Panc1 (cell line): ENCODE measurements around the gene MUC5B. TPM values are rescaled to one million over a fixed set of nuclear protein-coding genes. Genes with fewer than 3 reads are reported as not detected.
"Not testable (repeated sequence)": the region's sequence is repeated elsewhere in the genome, so short reads cannot be mapped to it uniquely, and the experiment has no call there.

Experiments
- ATAC-seq: fragments of 200-7000 bp; cut with Tn5 transposase; 2 replicates; pipeline ENCODE4 v1.9.1; 2020; ENCODE audit warnings: mild to moderate bottlenecking, moderate library complexity
- BruUV-seq: library from RNA; stranded (reverse); fragments of 400-500 nt; replicated peaks from 2 replicates; lab custom pipeline; 2021; lab: Mats Ljungman, UMichigan
- CTCF ChIA-PET: fragments of 300-600 bp; sonication (Branson Sonifier 250); formaldehyde crosslinking; loops from one replicate; lab custom pipeline; 2022; ENCODE audit warnings: antibody characterized with exemption; lab: Charles Lee
- POLR2A ChIA-PET: fragments of 300-600 bp; sonication (Branson Sonifier 250); formaldehyde crosslinking; loops from one replicate; lab custom pipeline; 2022; ENCODE audit warnings: antibody characterized with exemption; lab: Charles Lee
- DNase-seq: peaks from one replicate; pipeline ENCODE4 v3.0.0-alpha.2; 2010; ENCODE audit warnings: low read depth, low spot score
- H3K27ac ChIP-seq: 2 replicates; pipeline ENCODE4 v1.5.1; 2011; ENCODE audit warnings: mild to moderate bottlenecking, low read length, inconsistent platforms
- H3K27me3 ChIP-seq: fragments of 200-500 bp; sonication (Bioruptor generic); 2 replicates; pipeline ENCODE4 v1.6.0; 2014; ENCODE audit warnings: low read length, inconsistent platforms; ENCODE audit not compliant: control insufficient read depth, insufficient read depth
- H3K36me3 ChIP-seq: fragments of 200-500 bp; sonication (Bioruptor generic); 2 replicates; pipeline ENCODE4 v1.5.1; 2014; ENCODE audit warnings: inconsistent platforms, mild to moderate bottlenecking, low read length, moderate library complexity; ENCODE audit not compliant: control insufficient read depth, insufficient read depth
- H3K4me1 ChIP-seq: 2 replicates; pipeline ENCODE4 v1.5.1; 2011; ENCODE audit warnings: inconsistent platforms, mild to moderate bottlenecking, low read length, moderate library complexity; ENCODE audit not compliant: control insufficient read depth, insufficient read depth
- H3K4me3 ChIP-seq, 2 experiments: 2 replicates each; pipeline ENCODE4 v1.5.1; 2011 to 2012; ENCODE audit warnings: low read depth in 2 of 2, low read length in 2 of 2, mild to moderate bottlenecking in 2 of 2, inconsistent platforms in 1 of 2, moderate library complexity in 1 of 2
- H3K9me3 ChIP-seq: fragments of 200-500 bp; sonication (Bioruptor generic); 2 replicates; pipeline ENCODE4 v1.5.1; 2014; ENCODE audit warnings: low read depth, mild to moderate bottlenecking, inconsistent platforms, low read length, moderate library complexity; ENCODE audit not compliant: control insufficient read depth, insufficient read depth
- POLR2AphosphoS5 ChIP-seq: IDR thresholded peaks from 2 replicates; pipeline ENCODE4 v1.6.1; 2012; ENCODE audit warnings: mild to moderate bottlenecking, low read depth, low read length, moderate library complexity
- REST ChIP-seq, 2 experiments: IDR thresholded peaks; 2 replicates each; pipeline ENCODE4 v1.6.1; 2011 to 2012; ENCODE audit warnings: low read depth in 2 of 2, control low read depth in 1 of 2, low read length in 1 of 2, mild to moderate bottlenecking in 1 of 2, moderate library complexity in 1 of 2; ENCODE audit not compliant: insufficient read depth in 1 of 2
- SIN3A ChIP-seq: IDR thresholded peaks from 2 replicates; pipeline ENCODE4 v1.6.1; 2012; ENCODE audit warnings: low read depth, mild to moderate bottlenecking, low read length, moderate library complexity, borderline replicate concordance; ENCODE audit not compliant: insufficient read depth
- TCF7L2 ChIP-seq: IDR thresholded peaks from 2 replicates; pipeline ENCODE4 v1.6.1; 2011; ENCODE audit warnings: mild to moderate bottlenecking, low read depth, low read length, inconsistent platforms
- in situ Hi-C: cut with HindIII; loops from 2 replicates; pipeline ENCODE4 v1.10.0; 2016; ENCODE audit warnings: low sequenced_read_pairs, low pct_unique_long_range_greater_than_20kb
- intact Hi-C: fragments of 100-400 bp; cut with micrococcal nuclease; formaldehyde crosslinking; loops from one replicate; pipeline ENCODE4 v1.10.0; 2022; ENCODE audit not compliant: unreplicated experiment
- total RNA-seq: library from RNA; stranded (reverse); gene quantifications from one replicate; pipeline ENCODE4 v1.2.1, GENCODE V29; 2021; ENCODE audit not compliant: unreplicated experiment
- TF ChIP-seq, protein P1 (sequence below): fragments of 450-650 bp; IDR thresholded peaks from 2 replicates; pipeline ENCODE4 v1.5.1; 2017; ENCODE audit warnings: mild to moderate bottlenecking

The MUC5B gene
- total RNA-seq, 1 experiment from 2014 or later, result 1.2 TPM

DNA sequence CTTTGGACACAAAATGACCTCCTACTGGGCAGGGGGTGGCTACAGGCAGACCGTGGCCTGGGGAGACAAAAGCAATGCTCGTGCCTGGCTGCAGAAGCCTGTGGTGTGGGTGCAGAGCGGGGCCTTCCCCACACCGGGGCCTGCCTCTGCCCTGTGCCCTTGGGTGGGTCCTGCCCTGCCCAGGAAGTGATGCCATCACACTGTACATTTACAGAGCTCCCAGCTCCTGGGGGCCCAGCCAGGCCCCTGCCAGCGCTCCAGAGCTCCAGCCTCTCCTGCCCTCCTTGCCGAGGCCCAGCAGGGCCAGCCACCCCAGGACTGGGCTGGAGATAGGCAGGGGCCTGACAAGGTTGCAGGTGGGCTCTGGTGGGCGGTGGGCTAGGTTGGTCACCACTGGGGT lies 40.1 kb downstream of the MUC5B start:
- no peaks in the 10 kb centered on the region for H3K36me3 ChIP-seq
- peak overlapping the region; percentile 45 for H3K27ac ChIP-seq
- TF ChIP-seq REST (IDR thresholded peaks at IDR 0.05; ENCODE audit: insufficient read depth in 1 of 2, low read depth in 2 of 2, low read length in 1 of 2) (no peak), SIN3A (no peak), TCF7L2 (no peak), POLR2AphosphoS5 (no peak)
- TF ChIP-seq, protein P1, sequence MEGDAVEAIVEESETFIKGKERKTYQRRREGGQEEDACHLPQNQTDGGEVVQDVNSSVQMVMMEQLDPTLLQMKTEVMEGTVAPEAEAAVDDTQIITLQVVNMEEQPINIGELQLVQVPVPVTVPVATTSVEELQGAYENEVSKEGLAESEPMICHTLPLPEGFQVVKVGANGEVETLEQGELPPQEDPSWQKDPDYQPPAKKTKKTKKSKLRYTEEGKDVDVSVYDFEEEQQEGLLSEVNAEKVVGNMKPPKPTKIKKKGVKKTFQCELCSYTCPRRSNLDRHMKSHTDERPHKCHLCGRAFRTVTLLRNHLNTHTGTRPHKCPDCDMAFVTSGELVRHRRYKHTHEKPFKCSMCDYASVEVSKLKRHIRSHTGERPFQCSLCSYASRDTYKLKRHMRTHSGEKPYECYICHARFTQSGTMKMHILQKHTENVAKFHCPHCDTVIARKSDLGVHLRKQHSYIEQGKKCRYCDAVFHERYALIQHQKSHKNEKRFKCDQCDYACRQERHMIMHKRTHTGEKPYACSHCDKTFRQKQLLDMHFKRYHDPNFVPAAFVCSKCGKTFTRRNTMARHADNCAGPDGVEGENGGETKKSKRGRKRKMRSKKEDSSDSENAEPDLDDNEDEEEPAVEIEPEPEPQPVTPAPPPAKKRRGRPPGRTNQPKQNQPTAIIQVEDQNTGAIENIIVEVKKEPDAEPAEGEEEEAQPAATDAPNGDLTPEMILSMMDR, result no peak
- ChIA-PET CTCF (interaction anchor here (1.0 kb wide), 1 partner anchor 312 kb away, joined by 3 read pairs; no protein-coding TSS in a partner anchor), POLR2A (no interaction called here)
- H3K4me3 ChIP-seq, result peak overlapping the region; percentile 44 to 71
- no peaks in the 10 kb centered on the region for H3K9me3 ChIP-seq
- H3K27me3 ChIP-seq, result no peaks in the 10 kb centered on the region
- in situ Hi-C loops (no loop called here), intact Hi-C loops (no loop called here)
- no TSS peak for BruUV-seq
- ATAC-seq, result peak; percentile 11
- peaks cover 19% of the 10 kb centered on the region for H3K4me1 ChIP-seq
- DNase-seq, result no peak

GRCh38 chr11:1264444-1264843 lies 41.6 kb downstream of the MUC5B start:
- H3K4me3 ChIP-seq, H3K27ac ChIP-seq, in situ Hi-C loops, intact Hi-C loops, CTCF ChIA-PET, POLR2A ChIA-PET, ATAC-seq, H3K36me3 ChIP-seq, H3K9me3 ChIP-seq, BruUV-seq, H3K27me3 ChIP-seq: not testable (repeated sequence)
- DNase-seq, result peak; percentile 59
- peaks cover 15% of the 10 kb centered on the region for H3K4me1 ChIP-seq

GRCh38 chr11:1265480-1265879 lies 42.6 kb downstream of the MUC5B start:
- H3K9me3 ChIP-seq, ATAC-seq, intact Hi-C loops, in situ Hi-C loops, H3K36me3 ChIP-seq, BruUV-seq, CTCF ChIA-PET, H3K4me3 ChIP-seq, H3K27me3 ChIP-seq, DNase-seq, POLR2A ChIA-PET, H3K27ac ChIP-seq: not testable (repeated sequence)
- H3K4me1 ChIP-seq, result peaks cover 14% of the 10 kb centered on the region

DNA sequence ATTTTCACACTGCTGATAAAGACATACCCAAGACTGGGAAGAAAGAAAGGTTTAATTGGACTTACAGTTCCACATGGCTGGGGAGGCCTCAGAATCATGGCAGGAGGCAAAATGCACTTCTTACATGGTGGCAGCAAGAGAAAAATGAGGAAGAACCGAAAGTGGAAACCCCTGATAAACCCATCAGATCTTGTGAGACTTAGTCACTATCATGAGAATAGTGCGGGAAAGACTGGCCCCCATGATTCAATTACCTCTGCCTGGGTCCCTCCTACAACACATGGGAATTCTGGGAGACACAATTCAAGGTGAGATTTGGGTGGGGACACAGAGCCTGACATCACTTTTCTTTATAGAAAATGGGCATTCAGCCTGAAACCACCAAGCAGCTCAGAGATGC lies 44.1 kb downstream of the MUC5B start:
- in situ Hi-C loops, H3K36me3 ChIP-seq, ATAC-seq, H3K4me1 ChIP-seq, H3K27ac ChIP-seq, BruUV-seq, CTCF ChIA-PET, H3K9me3 ChIP-seq, intact Hi-C loops, DNase-seq, H3K27me3 ChIP-seq, POLR2A ChIA-PET, H3K4me3 ChIP-seq: not testable (repeated sequence)
